K562 (cell line): Measurements from ENCODE around the gene TLCD5. TPM values are rescaled to one million over a fixed set of nuclear protein-coding genes. Genes with fewer than 3 reads are reported as not detected.

Experiments used
- ATAC-seq: fragments of 200-7000 bp; cut with Tn5 transposase; 3 replicates; pipeline ENCODE4 v1.9.1; 2020; ENCODE audit warnings: moderate library complexity
- BruUV-seq: library from RNA; stranded (reverse); fragments of 400-500 nt; replicated peaks from 2 replicates; lab custom pipeline; 2021; lab: Mats Ljungman, UMichigan
- CTCF ChIA-PET: fragments of 300-600 bp; formaldehyde crosslinking; extraction: SDS; loops from one replicate; lab custom pipeline; 2021; ENCODE audit warnings: low intra/inter-chr PET ratio; lab: Yijun Ruan, JAX
- POLR2A ChIA-PET: fragments of 300-600, 350-650 bp; sonication (Branson Sonifier 250); formaldehyde crosslinking; extraction: SDS; loops from one replicate; lab custom pipeline; 2021; ENCODE audit warnings: antibody characterized with exemption, inconsistent platforms; lab: Yijun Ruan, JAX
- DNase-seq, 4 experiments: peaks; one replicate each; pipeline versions ENCODE4 v3.0.0 to v3.0.0-alpha.2; 2011 to 2018; ENCODE audit warnings: low spot score in 3 of 4, mixed read lengths in 3 of 4; ENCODE audit errors: extremely low read depth in 1 of 4
- FAIRE-seq: peaks from 2 replicates; lab custom pipeline; 2011; peaks lifted over from hg19 to GRCh38; lab: Jason Lieb, UNC
- H2AFZ ChIP-seq: 2 replicates; pipeline ENCODE4 v1.6.0; 2011; ENCODE audit warnings: low read depth, low read length, control low read depth, inconsistent platforms
- H3K27ac ChIP-seq: fragments of 200-600 bp; 3 replicates; pipeline ENCODE4 v1.8.0; 2011; ENCODE audit warnings: low read depth, mild to moderate bottlenecking, control low read depth, inconsistent platforms, low read length, moderate library complexity, mixed read lengths; ENCODE audit errors: extremely low read depth
- H3K27me3 ChIP-seq, 2 experiments: fragments of 300-600 bp in 1 of 2; 2 replicates in 1 of 2; 3 replicates in 1 of 2; pipeline versions ENCODE4 v1.6.0 to v1.8.0; 2011; ENCODE audit warnings: inconsistent platforms in 2 of 2, low read length in 2 of 2, mild to moderate bottlenecking in 1 of 2, mixed read lengths in 1 of 2, moderate library complexity in 1 of 2; ENCODE audit not compliant: control insufficient read depth in 2 of 2, insufficient read depth in 2 of 2
- H3K36me3 ChIP-seq: fragments of 300-600 bp; 3 replicates; pipeline ENCODE4 v1.8.0; 2011; ENCODE audit warnings: mild to moderate bottlenecking, low read length, inconsistent platforms; ENCODE audit not compliant: control insufficient read depth, insufficient read depth
- H3K4me1 ChIP-seq, 2 experiments: fragments of 200-600 bp in 1 of 2; replicated peaks in 1 of 2; 2 replicates in 1 of 2; 3 replicates in 1 of 2; pipeline versions ENCODE4 v1.5.1 to v1.8.0; 2011; ENCODE audit warnings: inconsistent platforms in 2 of 2, low read length in 2 of 2, mild to moderate bottlenecking in 1 of 2, mixed read lengths in 1 of 2, moderate library complexity in 1 of 2; ENCODE audit not compliant: control insufficient read depth in 2 of 2, insufficient read depth in 2 of 2
- H3K4me2 ChIP-seq: 2 replicates; pipeline ENCODE4 v1.6.1; 2011; ENCODE audit warnings: low read length, control low read depth, inconsistent platforms, mixed read lengths; ENCODE audit not compliant: insufficient read depth
- H3K4me3 ChIP-seq: fragments of 200-600 bp; sonication (generic), shearing (Covaris generic); 2 replicates; pipeline ENCODE4 v1.5.1; 2016; ENCODE audit warnings: control low read depth, inconsistent platforms
- H3K79me2 ChIP-seq: fragments of 200-600 bp; 3 replicates; pipeline ENCODE4 v1.8.0; 2011; ENCODE audit warnings: low read length, inconsistent platforms; ENCODE audit not compliant: control insufficient read depth, insufficient read depth
- H3K9ac ChIP-seq, 2 experiments: 2 replicates each; pipeline versions ENCODE4 v1.6.0 to v1.6.1; 2011; ENCODE audit warnings: low read depth in 2 of 2, low read length in 2 of 2, control low read depth in 1 of 2, inconsistent platforms in 1 of 2, mild to moderate bottlenecking in 1 of 2, mixed read lengths in 1 of 2; ENCODE audit not compliant: insufficient read depth in 1 of 2
- H3K9me1 ChIP-seq: one replicate; pipeline ENCODE4 v1.6.0; 2011; ENCODE audit warnings: inconsistent platforms, mild to moderate bottlenecking, low read length, moderate library complexity; ENCODE audit not compliant: control insufficient read depth, insufficient read depth
- H3K9me3 ChIP-seq: replicated peaks from 2 replicates; pipeline ENCODE4 v1.5.1; 2011; ENCODE audit warnings: low read depth, low read length, inconsistent platforms; ENCODE audit not compliant: control insufficient read depth, insufficient read depth
- H4K20me1 ChIP-seq: replicated peaks from 2 replicates; pipeline ENCODE4 v1.6.1; 2011; ENCODE audit warnings: low read length, inconsistent platforms, mixed read lengths; ENCODE audit not compliant: control insufficient read depth, insufficient read depth
- AFF4 ChIP-seq: sonication (generic); formaldehyde crosslinking; IDR thresholded peaks from 2 replicates; pipeline ENCODE4 v1.8.0; 2023; ENCODE audit warnings: mild to moderate bottlenecking, missing genetic modification reagents
- HMGN3 ChIP-seq: IDR thresholded peaks from 2 replicates; pipeline ENCODE4 v1.6.1; 2011; ENCODE audit warnings: borderline replicate concordance, low read depth, mild to moderate bottlenecking, mixed read lengths, low read length; ENCODE audit not compliant: insufficient read length; ENCODE audit errors: extremely low read depth
- L3MBTL2 ChIP-seq: fragments of 450-650 bp; IDR thresholded peaks from 2 replicates; pipeline ENCODE4 v1.6.1; 2016; ENCODE audit warnings: mild to moderate bottlenecking, moderate library complexity
- MAZ ChIP-seq, 2 experiments: fragments of 450-650 bp in 1 of 2; sonication (generic) in 1 of 2; formaldehyde crosslinking; IDR thresholded peaks in 1 of 2; conservative IDR thresholded peaks in 1 of 2; 2 replicates each; pipeline versions ENCODE4 v1.4.0 to v1.5.0; 2020; ENCODE audit warnings: mild to moderate bottlenecking in 1 of 2, missing genetic modification reagents in 1 of 2
- PHB ChIP-seq: fragments of 250-450 bp; sonication (Bioruptor Pico); IDR thresholded peaks from 2 replicates; pipeline ENCODE4 v1.5.0; 2021
- RBM34 ChIP-seq: fragments of 200-400 bp; formaldehyde crosslinking; IDR thresholded peaks from 2 replicates; pipeline ENCODE4 v1.6.1; 2018; ENCODE audit warnings: low read length, borderline replicate concordance; ENCODE audit not compliant: insufficient read depth
- TRIM25 ChIP-seq: fragments of 450-650 bp; IDR thresholded peaks from 2 replicates; pipeline ENCODE4 v1.7.0; 2016; ENCODE audit warnings: borderline replicate concordance
- ZBTB2 ChIP-seq: fragments of 450-650 bp; IDR thresholded peaks from 2 replicates; pipeline ENCODE4 v1.6.1; 2016; ENCODE audit warnings: antibody characterized with exemption
- WGBS: fragments of 100-300 bp; shearing (Covaris generic); methylation state at CpG from one replicate; pipeline ENCODE4 v1.1.6; 2016; ENCODE audit warnings: low coverage, mixed read lengths; ENCODE audit not compliant: insufficient coverage; ENCODE audit errors: missing lambda C conversion rate; 5-methylcytosine and 5-hydroxymethylcytosine counted together
- in situ Hi-C: fragments of 300-500 bp; cut with MboI; formaldehyde crosslinking; loops from 4 replicates; pipeline ENCODE4 v1.15.0; 2018; ENCODE audit warnings: inconsistent platforms, mixed read lengths
- intact Hi-C: fragments of 100-400 bp; cut with micrococcal nuclease; formaldehyde crosslinking; loops from 2 replicates; pipeline ENCODE4 v1.14.2; 2022
- polyA plus RNA-seq, 8 experiments: library from polyadenylated mRNA; depleted of rRNA in 4 of 8; stranded (reverse) in 5 of 8; unstranded in 3 of 8; fragments of >200 nt; fragmentation: Nextera tagmentation in 2 of 8; fragmentation: Illumina TruSeq in 1 of 8; extraction: Ambion mirVana in 2 of 8; extraction: Trizol in 1 of 8; gene quantifications; 2 replicates each; pipeline versions ENCODE4 v1.2.1 to v1.2.3, GENCODE V29; 2011 to 2014; ENCODE audit warnings: inconsistent platforms in 1 of 8, missing spikeins in 1 of 8
- total RNA-seq, 7 experiments: library from RNA; depleted of rRNA in 6 of 7; stranded (reverse); fragments of >200 nt in 6 of 7; fragmentation: Illumina TruSeq in 2 of 7; extraction: Trizol in 2 of 7; gene quantifications; 2 replicates each; pipeline versions ENCODE4 v1.2.1 to v1.2.3, GENCODE V29; 2011 to 2021; ENCODE audit warnings: low replicate concordance in 1 of 7

The TLCD5 gene
- total and polyA plus RNA-seq, 9 of the 15 experiments (the other 6 are each of a cell fraction or from before 2014, with no cell fraction given), result 0.94 to 5.1 (median 1.6) TPM

- TF ChIP-seq TRIM25 (no peak), L3MBTL2 (peak; percentile 56)
- TF ChIP-seq, all 486 proteins: peak for 154
Observed at GRCh38 chr11:120335908-120336640, 11.0 kb downstream of the TLCD5 start, which contains the start of gene ARHGEF12 (continued).

GRCh38 chr11:120336641-120337354 is 11.7 kb downstream of the TLCD5 start:
- 1% methylated on average over 25 of the region's 56 CpGs for whole genome bisulfite sequencing
- intact Hi-C loops, result loop anchor here (5.0 to 10.0 kb wide), 3 partner anchors 51 to 348 kb away; no protein-coding TSS in a partner anchor
- peaks cover 55% of the 10 kb centered on the region for H3K79me2 ChIP-seq
- H3K27me3 ChIP-seq, result no peaks in the 10 kb centered on the region
- no TSS peak for BruUV-seq
- no peak for FAIRE-seq
- H3K4me2 ChIP-seq, result peak overlapping the region; percentile 98
- peak overlapping the region; percentile 61 for H2AFZ ChIP-seq
- H3K4me1 ChIP-seq, result peaks cover 13 to 26% of the 10 kb centered on the region in 2 experiments; a peak in 4 of 5 replicates
- DNase-seq, result peak; percentile 63 to 70 (median 68)
- ChIA-PET POLR2A (interaction anchor here (0.5 to 1.6 kb wide), 5 partner anchors 13 to 109 kb away, joined by 3 to 5 read pairs (median 3); no protein-coding TSS in a partner anchor), CTCF (interaction anchor here (2.3 kb wide), 1 partner anchor 174 kb away, joined by 7 read pairs; the partner anchor contains the start of gene GRIK4)
- ATAC-seq, result peak; percentile 50
- no peaks in the 10 kb centered on the region for H3K9me3 ChIP-seq
- in situ Hi-C loops, result loop anchor here (5.0 kb wide), 1 partner anchor 166 kb away; no protein-coding TSS in a partner anchor
- peaks cover 11% of the 10 kb centered on the region; the same call in 1 of the 2 replicates for H4K20me1 ChIP-seq
- H3K9ac ChIP-seq, result peak overlapping the region; percentile 85 to 95
- H3K9me1 ChIP-seq, result no peaks in the 10 kb centered on the region
- peak overlapping the region; percentile 72 for H3K4me3 ChIP-seq
- H3K27ac ChIP-seq, result peak overlapping the region; percentile 84
- H3K36me3 ChIP-seq, result no peaks in the 10 kb centered on the region
- TF ChIP-seq MAZ (CRISPR knock-in tag; conservative IDR thresholded peaks at IDR 0.05 in 1 of 2, IDR thresholded peaks at IDR 0.05 in 1 of 2) (peak in 1 of 2 experiments; percentile 28; a peak in 2 of 4 replicates), PHB (CRISPR knock-in tag) (no peak), RBM34 (0 out of 2 replicates have a peak, but pooled peaks have one; percentile 54), HMGN3 (peak; percentile 23), AFF4 (CRISPR knock-in tag) (no peak), ZBTB2 (no peak)
